Sigmoid colon (tissue), 4 donors: ENCODE measurements around the gene IL1RAPL1.

Source experiments
- EP300 ChIP-seq, 4 donors: sonication (generic); formaldehyde crosslinking; IDR thresholded peaks; one replicate each; pipeline ENCODE4 v1.6.1; 2017; ENCODE audit warnings: antibody characterized with exemption in 4 of 4
- POLR2A ChIP-seq, 2 donors: fragments of 450-650 bp; IDR thresholded peaks; one replicate each; pipeline ENCODE4 v1.6.1; 2016; ENCODE audit warnings: antibody characterized with exemption in 2 of 2, mild to moderate bottlenecking in 2 of 2, moderate library complexity in 2 of 2
- POLR2AphosphoS5 ChIP-seq, 4 donors: sonication (generic); formaldehyde crosslinking; IDR thresholded peaks; one replicate each; pipeline ENCODE4 v1.6.1; 2017; ENCODE audit warnings: antibody characterized with exemption in 4 of 4
- TF ChIP-seq, protein P1 (sequence below), 4 experiments: fragments of 450-650 bp in 3 of 4; fragments of 200-600 bp in 1 of 4; IDR thresholded peaks; one replicate each; pipeline ENCODE4 v1.5.1; 2016 to 2019; ENCODE audit warnings: antibody characterized with exemption in 4 of 4, mild to moderate bottlenecking in 3 of 4, moderate library complexity in 2 of 4

DNA sequence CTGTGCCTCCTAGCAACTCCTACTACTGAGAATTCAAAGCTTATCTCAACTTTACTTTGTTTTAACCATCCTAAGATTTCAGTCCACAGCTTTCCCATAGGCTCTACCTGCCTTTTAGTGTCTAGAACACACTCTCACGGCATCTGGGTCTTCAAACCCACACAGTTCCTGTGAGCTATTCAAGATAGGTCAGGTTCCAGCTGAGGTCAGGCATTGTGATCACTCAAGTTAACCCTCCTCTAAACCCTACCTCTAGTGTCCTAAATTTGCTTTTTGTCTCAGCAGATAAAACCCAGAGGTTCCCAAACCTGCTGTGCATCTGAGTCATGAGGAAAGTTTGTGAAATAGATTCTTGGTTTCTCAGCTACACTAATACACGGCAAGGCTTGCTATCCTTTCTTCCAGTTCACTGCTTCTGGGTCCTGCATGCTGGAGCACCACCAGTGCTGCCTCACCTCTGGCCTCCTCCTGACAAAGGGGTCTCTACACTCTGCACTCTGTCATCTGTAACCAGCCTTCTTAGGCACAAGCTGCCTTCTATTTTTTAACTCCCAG is 1303.5 kb downstream of the IL1RAPL1 start:
- TF ChIP-seq POLR2AphosphoS5 (IDR thresholded peaks at IDR 0.05) (no peak), EP300 (IDR thresholded peaks at IDR 0.05) (no peak), POLR2A (IDR thresholded peaks at IDR 0.05) (no peak)
- TF ChIP-seq, protein P1, sequence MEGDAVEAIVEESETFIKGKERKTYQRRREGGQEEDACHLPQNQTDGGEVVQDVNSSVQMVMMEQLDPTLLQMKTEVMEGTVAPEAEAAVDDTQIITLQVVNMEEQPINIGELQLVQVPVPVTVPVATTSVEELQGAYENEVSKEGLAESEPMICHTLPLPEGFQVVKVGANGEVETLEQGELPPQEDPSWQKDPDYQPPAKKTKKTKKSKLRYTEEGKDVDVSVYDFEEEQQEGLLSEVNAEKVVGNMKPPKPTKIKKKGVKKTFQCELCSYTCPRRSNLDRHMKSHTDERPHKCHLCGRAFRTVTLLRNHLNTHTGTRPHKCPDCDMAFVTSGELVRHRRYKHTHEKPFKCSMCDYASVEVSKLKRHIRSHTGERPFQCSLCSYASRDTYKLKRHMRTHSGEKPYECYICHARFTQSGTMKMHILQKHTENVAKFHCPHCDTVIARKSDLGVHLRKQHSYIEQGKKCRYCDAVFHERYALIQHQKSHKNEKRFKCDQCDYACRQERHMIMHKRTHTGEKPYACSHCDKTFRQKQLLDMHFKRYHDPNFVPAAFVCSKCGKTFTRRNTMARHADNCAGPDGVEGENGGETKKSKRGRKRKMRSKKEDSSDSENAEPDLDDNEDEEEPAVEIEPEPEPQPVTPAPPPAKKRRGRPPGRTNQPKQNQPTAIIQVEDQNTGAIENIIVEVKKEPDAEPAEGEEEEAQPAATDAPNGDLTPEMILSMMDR (IDR thresholded peaks at IDR 0.05) = no peak
